Activated T-helper 9 cell treated with anti-CD3 and anti-CD28 coated beads, Interleukin-2, amount 50 U/mL, for 16 hours (primary cell): ENCODE results near the gene COPA.
A peak's percentile ranks its signal among the peaks of the same experiment; 100 is the strongest.
"Not testable (repeated sequence)": the region's sequence is repeated elsewhere in the genome, so short reads cannot be mapped to it uniquely, and the experiment has no call there.

ENCODE experiments used
- DNase-seq: peaks from one replicate; pipeline ENCODE4 v3.0.0-alpha.2; 2020; ENCODE audit warnings: low read depth

The COPA gene

GRCh38 chr1:160325252-160325651 is 17.8 kb downstream of the COPA start:
- DNase-seq: no peak

GRCh38 chr1:160322831-160323230 is 20.2 kb downstream of the COPA start:
- no peak for DNase-seq

GRCh38 chr1:160315359-160315758 is 27.7 kb downstream of the COPA start:
- no peak for DNase-seq

GRCh38 chr1:160309571-160309970 is 33.5 kb downstream of the COPA start:
- no peak for DNase-seq

- no peak for DNase-seq
Measured at GRCh38 chr1:160309185-160309557, 33.9 kb downstream of the COPA start.

- DNase-seq: no peak
Measured at GRCh38 chr1:160308451-160309184, 34.4 kb downstream of the COPA start.

GRCh38 chr1:160307118-160307791 is 35.8 kb downstream of the COPA start:
- no peak for DNase-seq

- DNase-seq: no peak
Measured at GRCh38 chr1:160300173-160300572, 42.9 kb downstream of the COPA start.

- DNase-seq: no peak
Measured at GRCh38 chr1:160296036-160296435, 47.0 kb downstream of the COPA start.

GRCh38 chr1:160293020-160293968 is 49.8 kb downstream of the COPA start:
- no peak for DNase-seq

GRCh38 chr1:160291248-160292220 is 51.5 kb downstream of the COPA start:
- DNase-seq: peak; percentile 28

- DNase-seq: not testable (repeated sequence)
Measured at GRCh38 chr1:160287769-160288168, 55.3 kb downstream of the COPA start.

GRCh38 chr1:160285506-160285905 is 57.5 kb downstream of the COPA start:
- DNase-seq: no peak

- peak; percentile 90 for DNase-seq
Measured at GRCh38 chr1:160284782-160285344, 58.2 kb downstream of the COPA start, which contains the start of gene PEX19. PEX19 (minus strand) TSS chr1:160285133; CDS start chr1:160285124, 9 bp downstream.

- DNase-seq: no peak
Measured at GRCh38 chr1:160284220-160284781, 58.7 kb downstream of the COPA start.

GRCh38 chr1:160282807-160283206 is 60.2 kb downstream of the COPA start:
- DNase-seq: no peak

- DNase-seq: no peak
Measured at GRCh38 chr1:160277987-160278386, 65.1 kb downstream of the COPA start.

GRCh38 chr1:160277330-160277729 is 65.7 kb downstream of the COPA start:
- no peak for DNase-seq

GRCh38 chr1:160271025-160271424 is 72.0 kb downstream of the COPA start:
- DNase-seq: no peak

- DNase-seq: no peak
Measured at GRCh38 chr1:160267284-160267991, 75.6 kb downstream of the COPA start.
